Hematopoietic multipotent progenitor cell treated with erythropoietin and hydrocortisone succinate and interleukin-3 and kit ligand, for 8 days (in vitro differentiated cells): ENCODE results near the gene PDGFC.

Experiments used
- DNase-seq: peaks from one replicate; pipeline ENCODE4 v3.0.0-alpha.2; 2015

PDGFC gene

GRCh38 chr4:156824451-156825060 is 147.0 kb downstream of the PDGFC start:
- no peak for DNase-seq

- DNase-seq = no peak
Measured at GRCh38 chr4:156820931-156821330, 150.7 kb downstream of the PDGFC start.

- no peak for DNase-seq
Measured at GRCh38 chr4:156816360-156816755, 155.2 kb downstream of the PDGFC start.

GRCh38 chr4:156815717-156816359 is 155.8 kb downstream of the PDGFC start:
- DNase-seq = no peak

- DNase-seq = no peak
Measured at GRCh38 chr4:156811963-156812362, 159.6 kb downstream of the PDGFC start.

GRCh38 chr4:156811286-156811685 is 160.3 kb downstream of the PDGFC start:
- DNase-seq = no peak

GRCh38 chr4:156805696-156806095 is 165.9 kb downstream of the PDGFC start:
- no peak for DNase-seq

GRCh38 chr4:156803056-156803455 is 168.5 kb downstream of the PDGFC start:
- DNase-seq = no peak

- DNase-seq = no peak
Measured at GRCh38 chr4:156800463-156800862, 171.1 kb downstream of the PDGFC start.

- DNase-seq = no peak
Measured at GRCh38 chr4:156799121-156799589, 172.4 kb downstream of the PDGFC start.

GRCh38 chr4:156798438-156798837 is 173.2 kb downstream of the PDGFC start:
- no peak for DNase-seq

- no peak for DNase-seq
Measured at GRCh38 chr4:156797206-156797605, 174.4 kb downstream of the PDGFC start.

- no peak for DNase-seq
Measured at GRCh38 chr4:156795727-156796126, 175.9 kb downstream of the PDGFC start.

GRCh38 chr4:156794863-156795262 is 176.7 kb downstream of the PDGFC start:
- no peak for DNase-seq

GRCh38 chr4:156792462-156793085 is 179.0 kb downstream of the PDGFC start:
- no peak for DNase-seq

GRCh38 chr4:156790866-156791265 is 180.7 kb downstream of the PDGFC start:
- DNase-seq = no peak

GRCh38 chr4:156788782-156789181 is 182.8 kb downstream of the PDGFC start:
- no peak for DNase-seq

GRCh38 chr4:156786713-156787112 is 184.9 kb downstream of the PDGFC start:
- no peak for DNase-seq

GRCh38 chr4:156784970-156785369 is 186.6 kb downstream of the PDGFC start:
- no peak for DNase-seq

GRCh38 chr4:156783966-156784365 is 187.6 kb downstream of the PDGFC start:
- DNase-seq = no peak

GRCh38 chr4:156782491-156782890 is 189.1 kb downstream of the PDGFC start:
- DNase-seq = no peak

- DNase-seq = no peak
Measured at GRCh38 chr4:156781852-156782251, 189.7 kb downstream of the PDGFC start.

- DNase-seq = no peak
Measured at GRCh38 chr4:156779774-156780173, 191.8 kb downstream of the PDGFC start.

GRCh38 chr4:156779042-156779441 is 192.6 kb downstream of the PDGFC start:
- DNase-seq = no peak
